KMS-11 (cell line): Measurements from ENCODE around the gene TTC28.

ENCODE experiments used
- H2AFZ ChIP-seq: fragments of 200-600 bp; sonication (generic); 2 replicates; pipeline ENCODE4 v1.6.1; 2016; ENCODE audit warnings: antibody characterized with exemption, mixed run types, low read depth
- H3K27ac ChIP-seq: fragments of 200-600 bp; sonication (generic); 2 replicates; pipeline ENCODE4 v1.6.1; 2016; ENCODE audit warnings: mild to moderate bottlenecking, mixed run types
- H3K27me3 ChIP-seq: fragments of 200-600 bp; sonication (generic); 2 replicates; pipeline ENCODE4 v1.6.1; 2017; ENCODE audit warnings: mild to moderate bottlenecking, low read depth, mixed run types, moderate library complexity; ENCODE audit not compliant: insufficient read depth
- H3K36me3 ChIP-seq: fragments of 200-600 bp; sonication (generic); 2 replicates; pipeline ENCODE4 v1.6.1; 2017; ENCODE audit warnings: mild to moderate bottlenecking, mixed run types; ENCODE audit not compliant: insufficient read depth
- H3K4me1 ChIP-seq: fragments of 200-600 bp; sonication (generic); 2 replicates; pipeline ENCODE4 v1.6.1; 2016; ENCODE audit warnings: mild to moderate bottlenecking, low read depth, mixed run types; ENCODE audit not compliant: poor library complexity, severe bottlenecking
- H3K4me2 ChIP-seq: fragments of 200-600 bp; sonication (generic); 2 replicates; pipeline ENCODE4 v1.7.0; 2016; ENCODE audit warnings: mild to moderate bottlenecking, mixed run types
- H3K4me3 ChIP-seq: fragments of 200-600 bp; sonication (generic); IDR thresholded peaks from 2 replicates; pipeline ENCODE4 v1.6.1; 2017; ENCODE audit warnings: low read depth, low read length, mixed read lengths; ENCODE audit not compliant: insufficient read depth
- H3K79me2 ChIP-seq: fragments of 200-600 bp; sonication (generic); 2 replicates; pipeline ENCODE4 v1.6.1; 2016; ENCODE audit warnings: low read depth, mixed run types; ENCODE audit not compliant: insufficient read depth
- H3K9ac ChIP-seq: fragments of 200-600 bp; sonication (generic); 2 replicates; pipeline ENCODE4 v1.6.1; 2016; ENCODE audit warnings: mild to moderate bottlenecking, mixed run types
- H4K20me1 ChIP-seq: fragments of 200-600 bp; sonication (generic); 2 replicates; pipeline ENCODE4 v1.6.1; 2016; ENCODE audit warnings: mild to moderate bottlenecking, mixed run types; ENCODE audit not compliant: insufficient read depth
- TF ChIP-seq, protein P1 (sequence below): fragments of 200-600 bp; sonication (generic); conservative IDR thresholded peaks from 2 replicates; pipeline ENCODE4 v1.6.1; 2017; ENCODE audit warnings: low read depth, mild to moderate bottlenecking, antibody characterized with exemption, low read length, moderate library complexity, mixed read lengths

Gene TTC28

GRCh38 chr22:27996529-27996925 is 683.1 kb downstream of the TTC28 start:
- no peak overlapping the region for H3K4me2 ChIP-seq
- no peak overlapping the region for H3K27ac ChIP-seq
- H3K4me1 ChIP-seq = no peaks in the 10 kb centered on the region
- H3K27me3 ChIP-seq = no peaks in the 10 kb centered on the region
- no peaks in the 10 kb centered on the region for H3K36me3 ChIP-seq
- H2AFZ ChIP-seq = no peak overlapping the region
- no peak overlapping the region for H3K9ac ChIP-seq
- H3K79me2 ChIP-seq = no peaks in the 10 kb centered on the region
- TF ChIP-seq, protein P1, sequence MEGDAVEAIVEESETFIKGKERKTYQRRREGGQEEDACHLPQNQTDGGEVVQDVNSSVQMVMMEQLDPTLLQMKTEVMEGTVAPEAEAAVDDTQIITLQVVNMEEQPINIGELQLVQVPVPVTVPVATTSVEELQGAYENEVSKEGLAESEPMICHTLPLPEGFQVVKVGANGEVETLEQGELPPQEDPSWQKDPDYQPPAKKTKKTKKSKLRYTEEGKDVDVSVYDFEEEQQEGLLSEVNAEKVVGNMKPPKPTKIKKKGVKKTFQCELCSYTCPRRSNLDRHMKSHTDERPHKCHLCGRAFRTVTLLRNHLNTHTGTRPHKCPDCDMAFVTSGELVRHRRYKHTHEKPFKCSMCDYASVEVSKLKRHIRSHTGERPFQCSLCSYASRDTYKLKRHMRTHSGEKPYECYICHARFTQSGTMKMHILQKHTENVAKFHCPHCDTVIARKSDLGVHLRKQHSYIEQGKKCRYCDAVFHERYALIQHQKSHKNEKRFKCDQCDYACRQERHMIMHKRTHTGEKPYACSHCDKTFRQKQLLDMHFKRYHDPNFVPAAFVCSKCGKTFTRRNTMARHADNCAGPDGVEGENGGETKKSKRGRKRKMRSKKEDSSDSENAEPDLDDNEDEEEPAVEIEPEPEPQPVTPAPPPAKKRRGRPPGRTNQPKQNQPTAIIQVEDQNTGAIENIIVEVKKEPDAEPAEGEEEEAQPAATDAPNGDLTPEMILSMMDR = no peak
- H4K20me1 ChIP-seq = no peaks in the 10 kb centered on the region
- no peak overlapping the region for H3K4me3 ChIP-seq

GRCh38 chr22:27995801-27996528 is 683.7 kb downstream of the TTC28 start:
- H3K27ac ChIP-seq = no peak overlapping the region
- no peak overlapping the region for H3K4me3 ChIP-seq
- H3K4me2 ChIP-seq = no peak overlapping the region
- no peaks in the 10 kb centered on the region for H4K20me1 ChIP-seq
- no peaks in the 10 kb centered on the region for H3K79me2 ChIP-seq
- H3K36me3 ChIP-seq = no peaks in the 10 kb centered on the region
- no peak overlapping the region for H2AFZ ChIP-seq
- no peak overlapping the region for H3K9ac ChIP-seq
- no peaks in the 10 kb centered on the region for H3K4me1 ChIP-seq
- no peaks in the 10 kb centered on the region for H3K27me3 ChIP-seq
- TF ChIP-seq, protein P1 = no peak

DNA sequence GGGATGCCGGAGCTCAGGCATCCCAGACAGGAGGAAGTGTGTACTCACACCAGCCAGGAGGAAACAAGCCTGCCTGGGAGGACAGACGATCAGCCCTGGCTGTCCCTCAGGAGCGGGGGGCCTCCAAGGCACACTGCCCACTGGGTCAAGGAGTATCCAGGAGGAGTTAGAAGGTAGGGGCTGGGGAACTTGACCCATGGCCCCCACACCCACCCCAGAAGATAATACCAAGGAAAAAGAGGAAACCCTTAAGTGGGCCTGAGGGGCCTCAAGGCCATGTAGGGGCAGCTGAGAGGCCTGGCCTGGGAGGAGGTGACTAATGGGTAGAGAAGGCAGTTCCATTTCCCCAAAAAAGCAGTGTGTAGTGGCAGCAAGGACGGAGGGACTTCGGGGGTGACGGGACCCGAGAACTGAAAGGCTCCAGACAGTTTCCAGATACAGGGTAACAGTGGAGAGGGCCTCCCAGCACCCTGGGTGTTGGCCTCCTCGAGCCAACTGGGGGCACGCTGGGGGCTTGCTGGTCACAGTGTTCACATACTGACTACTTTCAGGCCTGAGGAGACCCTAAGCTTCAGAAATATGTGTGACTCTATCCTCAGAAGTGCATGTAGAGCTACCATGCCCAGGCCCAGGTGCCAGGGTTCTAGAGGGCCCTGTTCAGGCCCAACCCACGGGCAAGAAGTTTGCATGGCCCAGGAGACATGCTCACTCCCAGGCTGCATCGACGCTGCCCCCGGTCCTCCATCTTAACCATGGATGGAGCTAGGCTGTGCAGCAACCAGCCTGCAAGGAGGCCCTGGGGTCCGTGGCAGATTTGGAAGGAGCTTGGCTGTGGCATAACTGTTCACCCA is 684.9 kb downstream of the TTC28 start:
- TF ChIP-seq, protein P1 = no peak
- no peak overlapping the region for H2AFZ ChIP-seq
- no peaks in the 10 kb centered on the region for H3K27me3 ChIP-seq
- H3K36me3 ChIP-seq = no peaks in the 10 kb centered on the region
- H3K27ac ChIP-seq = no peak overlapping the region
- no peak overlapping the region for H3K4me2 ChIP-seq
- no peaks in the 10 kb centered on the region for H3K4me1 ChIP-seq
- H4K20me1 ChIP-seq = no peaks in the 10 kb centered on the region
- H3K4me3 ChIP-seq = no peak overlapping the region
- H3K9ac ChIP-seq = no peak overlapping the region
- no peaks in the 10 kb centered on the region for H3K79me2 ChIP-seq

GRCh38 chr22:27993774-27994350 is 685.8 kb downstream of the TTC28 start:
- Histone ChIP-seq H3K79me2 (no peaks in the 10 kb centered on the region), H3K9ac (no peak overlapping the region), H3K36me3 (no peaks in the 10 kb centered on the region), H3K4me2 (no peak overlapping the region), H3K27ac (no peak overlapping the region), H3K4me3 (no peak overlapping the region), H4K20me1 (no peaks in the 10 kb centered on the region), H3K27me3 (no peaks in the 10 kb centered on the region), H3K4me1 (no peaks in the 10 kb centered on the region), H2AFZ (no peak overlapping the region)
- TF ChIP-seq, protein P1 = no peak
